ENCODE measurements around the gene RGS12.

RGS12 gene

DNA sequence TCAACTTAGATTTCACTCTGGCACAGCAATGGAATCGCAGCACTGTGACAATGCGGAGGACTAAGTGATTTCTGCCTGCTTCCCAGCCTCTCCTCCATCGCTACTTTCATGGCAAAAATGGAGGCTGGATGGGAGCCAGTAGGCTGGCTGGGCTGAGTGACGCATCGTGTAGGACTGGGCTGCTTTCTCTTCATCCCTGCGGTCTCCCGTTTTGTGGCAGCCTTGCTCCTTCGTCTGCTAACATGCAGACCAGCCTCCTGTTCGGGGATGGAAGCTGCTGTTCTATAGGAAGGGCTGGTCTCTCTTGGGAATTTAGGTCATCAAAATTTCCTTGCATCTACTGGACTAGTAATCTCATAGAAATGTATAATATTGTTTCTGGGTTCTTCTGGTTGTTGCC lies 15.8 kb upstream of the RGS12 start:
- Histone ChIP-seq H3K4me1 (ENCODE audit: low read length) (peaks cover 4% of the 10 kb centered on the region; the same call in 1 of the 2 replicates), H3K4me2 (ENCODE audit: low read length) (no peak overlapping the region), H2AFZ (ENCODE audit: low read depth, low read length) (no peak overlapping the region), H3K9ac (ENCODE audit: low read length) (no peak overlapping the region), H4K20me1 (ENCODE audit: insufficient read depth, low read length) (no peaks in the 10 kb centered on the region), H3K79me2 (ENCODE audit: low read length) (no peaks in the 10 kb centered on the region), H3K27me3 (ENCODE audit: low read depth, low read length) (no peaks in the 10 kb centered on the region), H3K9me3 (ENCODE audit: insufficient read depth, low read length) (peaks cover 7% of the 10 kb centered on the region), H3K4me3 (ENCODE audit: low read length) (no peak overlapping the region), H3K36me3 (replicated peaks; ENCODE audit: low read depth, low read length) (no peaks in the 10 kb centered on the region), H3K27ac (ENCODE audit: low read length) (no peak overlapping the region)
- no peak for TF ChIP-seq EZH2phosphoT487 (IDR thresholded peaks at IDR 0.05; ENCODE audit: low read depth)
- TF ChIP-seq, protein P1, sequence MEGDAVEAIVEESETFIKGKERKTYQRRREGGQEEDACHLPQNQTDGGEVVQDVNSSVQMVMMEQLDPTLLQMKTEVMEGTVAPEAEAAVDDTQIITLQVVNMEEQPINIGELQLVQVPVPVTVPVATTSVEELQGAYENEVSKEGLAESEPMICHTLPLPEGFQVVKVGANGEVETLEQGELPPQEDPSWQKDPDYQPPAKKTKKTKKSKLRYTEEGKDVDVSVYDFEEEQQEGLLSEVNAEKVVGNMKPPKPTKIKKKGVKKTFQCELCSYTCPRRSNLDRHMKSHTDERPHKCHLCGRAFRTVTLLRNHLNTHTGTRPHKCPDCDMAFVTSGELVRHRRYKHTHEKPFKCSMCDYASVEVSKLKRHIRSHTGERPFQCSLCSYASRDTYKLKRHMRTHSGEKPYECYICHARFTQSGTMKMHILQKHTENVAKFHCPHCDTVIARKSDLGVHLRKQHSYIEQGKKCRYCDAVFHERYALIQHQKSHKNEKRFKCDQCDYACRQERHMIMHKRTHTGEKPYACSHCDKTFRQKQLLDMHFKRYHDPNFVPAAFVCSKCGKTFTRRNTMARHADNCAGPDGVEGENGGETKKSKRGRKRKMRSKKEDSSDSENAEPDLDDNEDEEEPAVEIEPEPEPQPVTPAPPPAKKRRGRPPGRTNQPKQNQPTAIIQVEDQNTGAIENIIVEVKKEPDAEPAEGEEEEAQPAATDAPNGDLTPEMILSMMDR (IDR thresholded peaks at IDR 0.05; ENCODE audit: low read depth, low read length) = no peak

DNA sequence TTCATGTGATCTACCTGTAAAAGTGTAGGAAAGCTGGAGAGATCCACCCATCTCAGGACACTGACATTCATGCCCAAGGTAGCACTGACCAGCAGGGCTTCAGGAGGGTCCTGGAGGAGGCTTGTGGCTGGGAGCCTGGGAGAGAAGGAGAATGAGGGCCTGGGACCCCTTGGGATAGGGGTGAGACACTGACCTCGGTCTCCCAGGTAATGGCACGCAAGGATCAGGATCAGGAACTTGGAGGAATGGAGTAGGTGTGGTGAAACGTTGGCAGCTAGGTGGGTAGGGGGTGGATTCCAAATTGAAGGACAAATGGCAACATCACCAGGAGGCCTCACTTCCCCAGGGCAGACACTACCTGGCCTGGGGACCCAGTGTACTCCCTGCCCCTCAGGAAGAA lies 12.4 kb upstream of the RGS12 start:
- H4K20me1 ChIP-seq (ENCODE audit: insufficient read depth, low read length) = no peaks in the 10 kb centered on the region
- peaks cover 7% of the 10 kb centered on the region for H3K9me3 ChIP-seq (ENCODE audit: insufficient read depth, low read length)
- no peak overlapping the region for H3K4me2 ChIP-seq (ENCODE audit: low read length)
- H3K27me3 ChIP-seq (ENCODE audit: low read depth, low read length) = no peaks in the 10 kb centered on the region
- H3K9ac ChIP-seq (ENCODE audit: low read length) = no peak overlapping the region
- H3K36me3 ChIP-seq (replicated peaks; ENCODE audit: low read depth, low read length) = no peaks in the 10 kb centered on the region
- H3K4me3 ChIP-seq (ENCODE audit: low read length) = no peak overlapping the region
- H2AFZ ChIP-seq (ENCODE audit: low read depth, low read length) = no peak overlapping the region
- peaks cover under 1% of the 10 kb centered on the region for H3K4me1 ChIP-seq (ENCODE audit: low read length)
- H3K27ac ChIP-seq (ENCODE audit: low read length) = no peak overlapping the region
- no peak for TF ChIP-seq EZH2phosphoT487 (IDR thresholded peaks at IDR 0.05; ENCODE audit: low read depth)
- TF ChIP-seq, protein P1 (IDR thresholded peaks at IDR 0.05; ENCODE audit: low read depth, low read length) = no peak
- no peaks in the 10 kb centered on the region for H3K79me2 ChIP-seq (ENCODE audit: low read length)

DNA sequence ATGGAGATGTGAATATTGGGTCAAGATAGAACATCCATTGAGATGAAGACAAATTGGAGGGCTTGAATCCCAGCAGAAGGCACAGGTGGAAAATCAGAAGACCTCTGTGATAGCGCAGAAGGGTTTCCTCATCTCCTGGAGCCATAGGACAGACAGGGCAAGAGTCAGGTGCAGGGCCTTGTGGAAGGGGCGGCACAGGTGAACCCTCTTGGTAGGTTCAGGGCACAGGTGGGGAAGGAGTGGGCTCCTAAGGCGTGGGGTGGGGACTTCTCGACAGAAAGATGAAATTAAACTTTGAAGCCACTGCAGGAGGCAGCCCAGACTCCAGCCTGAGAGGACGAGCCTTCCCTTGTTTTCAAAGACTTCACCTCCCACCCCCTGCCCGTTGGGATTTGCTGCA lies 9.3 kb upstream of the RGS12 start:
- no peaks in the 10 kb centered on the region for H4K20me1 ChIP-seq (ENCODE audit: insufficient read depth, low read length)
- no peak overlapping the region for H3K4me3 ChIP-seq (ENCODE audit: low read length)
- H3K4me1 ChIP-seq (ENCODE audit: low read length) = peaks cover 19% of the 10 kb centered on the region
- H3K36me3 ChIP-seq (replicated peaks; ENCODE audit: low read depth, low read length) = no peaks in the 10 kb centered on the region
- no peak overlapping the region for H3K27ac ChIP-seq (ENCODE audit: low read length)
- H2AFZ ChIP-seq (ENCODE audit: low read depth, low read length) = no peak overlapping the region
- TF ChIP-seq, protein P1 (IDR thresholded peaks at IDR 0.05; ENCODE audit: low read depth, low read length) = no peak
- no peak for TF ChIP-seq EZH2phosphoT487 (IDR thresholded peaks at IDR 0.05; ENCODE audit: low read depth)
- H3K27me3 ChIP-seq (ENCODE audit: low read depth, low read length) = 0 out of 2 replicates have a peak, but pooled peaks cover 5% of the 10 kb centered on the region
- no peaks in the 10 kb centered on the region for H3K79me2 ChIP-seq (ENCODE audit: low read length)
- peaks cover 7% of the 10 kb centered on the region for H3K9me3 ChIP-seq (ENCODE audit: insufficient read depth, low read length)
- H3K4me2 ChIP-seq (ENCODE audit: low read length) = no peak overlapping the region
- no peak overlapping the region for H3K9ac ChIP-seq (ENCODE audit: low read length)

DNA sequence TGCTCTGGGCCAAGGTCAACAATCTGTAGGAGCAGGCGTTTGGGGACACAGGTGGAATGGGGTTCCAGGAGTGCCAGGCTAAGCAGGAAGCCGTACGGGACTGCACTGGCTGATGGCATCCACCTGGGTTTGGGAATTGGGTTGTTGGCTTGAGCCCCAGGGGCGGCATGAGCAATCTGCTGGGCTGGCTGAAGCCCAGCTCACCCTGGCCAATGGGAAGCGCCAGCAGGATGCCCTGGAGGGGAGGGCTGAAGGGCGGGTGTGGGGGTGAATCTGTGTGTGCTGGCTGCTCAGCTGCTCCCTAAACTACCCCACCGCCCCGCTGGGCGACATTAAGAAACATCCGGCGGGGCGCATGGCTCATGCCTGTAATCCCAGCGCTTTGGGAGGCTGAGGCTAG lies 8.9 kb upstream of the RGS12 start:
- H3K79me2 ChIP-seq (ENCODE audit: low read length) = no peaks in the 10 kb centered on the region
- no peak overlapping the region for H3K9ac ChIP-seq (ENCODE audit: low read length)
- no peak overlapping the region for H3K4me2 ChIP-seq (ENCODE audit: low read length)
- peaks cover 7% of the 10 kb centered on the region for H3K9me3 ChIP-seq (ENCODE audit: insufficient read depth, low read length)
- no peak for TF ChIP-seq EZH2phosphoT487 (IDR thresholded peaks at IDR 0.05; ENCODE audit: low read depth)
- TF ChIP-seq, protein P1 (IDR thresholded peaks at IDR 0.05; ENCODE audit: low read depth, low read length) = no peak
- H3K4me3 ChIP-seq (ENCODE audit: low read length) = no peak overlapping the region
- H3K36me3 ChIP-seq (replicated peaks; ENCODE audit: low read depth, low read length) = no peaks in the 10 kb centered on the region
- peaks cover 19% of the 10 kb centered on the region for H3K4me1 ChIP-seq (ENCODE audit: low read length)
- no peak overlapping the region for H3K27ac ChIP-seq (ENCODE audit: low read length)
- H4K20me1 ChIP-seq (ENCODE audit: insufficient read depth, low read length) = no peaks in the 10 kb centered on the region
- H3K27me3 ChIP-seq (ENCODE audit: low read depth, low read length) = 0 out of 2 replicates have a peak, but pooled peaks cover 5% of the 10 kb centered on the region
- H2AFZ ChIP-seq (ENCODE audit: low read depth, low read length) = no peak overlapping the region
